Vagina (tissue), 2 donors: ENCODE results near the gene BCL2L2.

Experiments
- CTCF ChIP-seq, 3 experiments: fragments of 450-650 bp in 2 of 3; fragments of 200-600 bp in 1 of 3; sonication (generic) in 1 of 3; IDR thresholded peaks; one replicate each; pipeline ENCODE4 v1.5.1; 2017 to 2019; ENCODE audit warnings: antibody characterized with exemption in 3 of 3, mild to moderate bottlenecking in 2 of 3, moderate library complexity in 2 of 3
- POLR2A ChIP-seq, 2 donors: fragments of 450-650 bp; IDR thresholded peaks; one replicate each; pipeline ENCODE4 v1.6.1; 2017; ENCODE audit warnings: antibody characterized with exemption in 2 of 2, mild to moderate bottlenecking in 2 of 2, moderate library complexity in 2 of 2

GRCh38 chr14:23352506-23353432 lies 46.1 kb downstream of the BCL2L2 start, which contains the start of gene SLC22A17:
- TF ChIP-seq CTCF (IDR thresholded peaks at IDR 0.05) = peak in 1 of 3 experiments; percentile 6
- TF ChIP-seq POLR2A (IDR thresholded peaks at IDR 0.05) = peak; percentile 33 to 90
